ENCODE results near the gene SYCE3.

SYCE3 gene

DNA sequence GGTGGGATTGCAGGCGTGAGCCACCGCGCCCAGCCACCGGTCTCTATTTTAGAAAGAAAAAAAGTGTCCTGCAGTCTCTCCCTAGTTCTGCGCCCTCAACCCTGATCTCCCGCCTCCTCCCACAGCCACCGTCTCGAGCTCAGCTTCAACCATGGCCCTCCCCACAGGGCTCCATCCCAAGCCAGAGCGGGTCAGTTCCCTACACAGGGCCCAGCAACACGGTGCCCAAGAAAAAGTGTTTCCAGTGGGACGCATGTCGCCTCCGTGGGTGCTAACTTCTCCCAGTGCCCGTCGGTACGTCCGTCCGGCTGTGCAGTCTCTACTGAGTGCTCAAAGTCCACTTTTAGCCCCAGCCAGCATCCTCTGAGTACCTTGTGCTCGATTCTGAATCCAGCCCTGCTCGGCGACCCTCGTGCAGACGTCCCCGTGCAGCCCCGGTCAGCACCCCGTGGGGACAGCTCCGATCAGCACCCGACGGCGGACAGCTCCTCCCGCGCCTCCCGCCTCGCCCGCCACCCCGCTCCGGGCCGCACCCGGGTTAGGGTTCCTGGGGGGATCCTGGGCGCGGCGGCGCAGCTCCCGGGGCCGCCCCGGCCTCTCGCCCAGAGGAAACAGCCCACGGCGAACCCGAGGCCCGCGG, 37.2 kb upstream of the SYCE3 start:
- no peak for DNase-seq

DNA sequence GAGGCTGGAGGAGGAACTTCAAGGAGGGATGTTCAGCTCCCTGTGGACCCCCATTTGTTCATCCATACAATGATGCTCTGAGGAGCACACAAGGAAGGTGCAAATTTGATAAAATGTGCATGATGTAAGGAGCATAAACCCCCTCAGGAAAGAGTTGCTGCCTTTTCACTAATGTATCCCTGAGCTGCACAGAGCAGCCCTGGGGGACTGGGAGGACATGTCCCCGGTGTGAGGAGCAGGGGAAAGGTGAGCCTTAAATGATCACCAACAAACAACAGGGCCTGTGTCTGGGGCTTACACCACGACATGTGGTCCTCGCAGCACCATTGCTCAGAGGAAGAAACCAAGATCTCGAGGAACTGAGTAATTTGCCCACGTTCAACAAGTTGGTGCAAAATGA, 34.4 kb upstream of the SYCE3 start:
- no peak for DNase-seq

DNA sequence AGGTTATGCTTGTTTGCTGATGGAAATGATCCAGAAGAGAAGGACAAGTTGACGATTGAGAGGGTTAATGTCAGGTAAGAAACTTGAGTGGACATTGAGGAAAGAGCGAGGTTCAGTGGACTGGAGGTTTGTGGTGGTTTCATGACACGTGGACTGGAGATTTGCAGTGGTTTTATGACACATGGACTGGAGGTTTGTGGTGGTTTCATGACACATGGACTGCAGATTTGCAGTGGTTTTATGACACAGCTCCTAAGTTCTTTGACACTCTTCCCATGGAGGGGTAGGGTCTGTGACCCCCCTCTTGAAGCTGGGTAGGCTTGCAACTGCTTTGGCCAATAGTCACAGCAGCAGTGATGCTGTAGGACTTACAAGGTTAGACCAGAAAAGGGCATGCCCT, 32.5 kb upstream of the SYCE3 start:
- DNase-seq, result no peak

DNA sequence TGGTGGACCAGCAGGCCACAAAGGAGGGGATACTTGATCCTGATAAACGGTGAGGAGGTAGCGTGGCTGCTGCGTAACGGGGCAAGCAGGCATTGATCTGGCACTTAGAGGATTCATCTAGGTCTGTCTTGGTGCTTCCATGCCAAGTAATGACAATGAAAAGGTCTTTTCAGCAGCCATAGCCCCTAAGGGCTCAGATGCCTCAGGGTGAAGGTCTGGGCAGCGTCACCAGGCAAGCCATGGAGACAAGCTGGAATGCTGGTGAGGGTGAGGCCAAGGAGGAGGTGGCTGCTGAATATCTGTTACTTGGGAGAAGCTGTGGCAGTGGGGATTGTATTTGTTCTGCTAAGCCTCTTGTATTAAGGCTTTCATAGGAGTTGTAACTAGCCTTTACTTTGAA, 24.7 kb upstream of the SYCE3 start:
- DNase-seq, result no peak

DNA sequence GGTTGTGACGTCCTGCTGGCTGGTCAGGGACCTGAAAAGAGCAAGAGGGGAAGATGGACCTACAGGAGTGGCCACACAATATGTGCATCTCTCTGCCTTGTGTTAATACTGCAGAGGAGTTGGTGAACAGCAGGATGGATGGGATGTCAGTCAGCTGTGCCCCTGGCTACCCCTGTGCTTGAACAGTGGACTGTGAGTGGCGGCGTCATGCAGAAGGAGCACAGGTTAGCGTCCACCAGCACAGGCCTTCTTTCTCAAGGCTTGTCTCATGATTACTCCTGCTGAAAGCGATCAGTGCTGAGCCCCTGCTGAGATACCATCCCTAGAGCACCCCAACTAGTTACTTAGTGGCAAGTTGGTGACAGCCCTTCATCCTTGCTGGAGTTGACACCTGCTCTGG, 23.7 kb upstream of the SYCE3 start:
- no peak for DNase-seq

DNA sequence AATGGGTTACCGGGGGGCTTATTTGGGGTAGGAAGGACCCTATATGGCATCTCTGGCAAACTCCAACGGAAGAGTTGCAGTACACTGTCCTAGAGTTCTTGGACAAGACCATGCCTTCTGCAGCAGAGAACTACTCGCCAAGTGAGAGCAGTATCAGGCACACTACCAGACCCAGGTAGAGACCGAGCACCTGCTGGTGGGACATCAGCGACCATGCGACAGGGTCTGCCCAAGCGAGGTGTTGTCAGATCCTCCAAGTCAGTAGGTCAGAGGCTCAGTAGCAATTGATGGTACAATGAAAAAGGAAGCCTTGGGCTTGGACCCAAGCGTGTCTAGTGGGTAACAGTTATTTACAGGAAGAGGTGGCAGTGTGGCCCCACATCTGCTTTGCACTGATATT, 23.1 kb upstream of the SYCE3 start:
- no peak for DNase-seq

DNA sequence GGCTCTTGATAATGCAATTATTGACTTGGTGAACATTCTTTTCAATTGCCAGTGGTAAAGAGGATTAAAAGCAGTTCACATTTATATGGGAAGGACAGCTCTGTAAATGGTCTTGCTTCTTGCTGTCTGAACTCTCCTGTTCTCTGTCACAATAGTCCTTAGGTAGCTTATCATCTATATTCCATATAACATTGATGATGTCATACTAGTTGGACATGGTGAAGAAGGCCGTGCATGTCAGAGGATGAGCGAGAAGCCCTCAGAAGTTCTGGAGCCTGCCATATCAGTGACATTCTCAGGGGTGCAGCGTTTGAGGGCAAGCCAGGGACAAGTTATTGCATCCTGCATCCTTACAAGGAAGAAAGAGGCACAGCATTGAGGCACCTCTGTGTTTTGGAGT, 22.5 kb upstream of the SYCE3 start:
- no peak for DNase-seq

DNA sequence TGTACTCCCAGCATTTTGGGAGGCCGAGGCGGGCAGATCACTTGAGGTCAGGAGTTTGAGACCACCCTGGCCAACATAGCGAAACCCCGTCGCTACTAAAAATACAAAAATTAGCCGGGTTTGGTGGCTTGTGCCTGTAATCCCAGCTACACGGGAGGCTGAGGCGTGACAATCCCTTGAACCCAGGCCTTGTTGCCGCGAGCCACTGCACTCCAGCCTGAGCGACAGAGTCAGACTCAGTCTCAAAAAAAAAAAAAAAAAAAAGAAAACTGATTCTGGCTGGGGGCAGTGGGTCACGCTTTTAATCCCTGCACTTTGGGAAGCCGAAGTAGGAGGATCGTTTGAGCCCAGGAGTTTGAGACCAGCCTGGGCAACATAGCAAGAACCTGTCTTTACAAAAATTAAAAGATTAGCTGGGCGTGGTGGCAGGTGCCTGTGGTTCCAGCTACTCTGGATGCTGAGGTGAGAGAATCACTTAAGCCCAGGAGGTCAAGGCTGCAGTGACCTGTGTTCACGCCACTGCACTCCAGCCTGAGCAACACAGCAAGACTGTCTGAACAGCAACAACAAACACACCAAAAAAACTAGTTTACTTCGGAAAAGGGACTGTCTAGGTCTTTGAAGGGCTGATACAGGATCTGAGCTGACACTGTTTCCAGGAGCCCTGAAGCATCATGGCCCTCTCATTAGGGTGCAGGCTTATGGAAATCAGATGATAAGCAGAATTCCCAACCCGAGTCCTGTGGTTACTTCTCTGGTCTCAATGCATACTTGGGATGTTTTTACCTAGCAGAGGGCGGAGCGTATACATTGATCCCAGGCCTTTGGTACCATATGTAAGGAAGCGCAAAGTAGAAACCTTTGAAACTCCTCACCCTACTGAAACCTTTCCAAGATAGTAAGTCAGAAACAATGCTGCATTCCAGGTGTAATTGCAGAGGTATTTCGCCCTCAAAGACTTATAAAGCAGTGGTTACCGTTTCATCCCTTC, 21.7 kb upstream of the SYCE3 start:
- DNase-seq, result no peak

DNA sequence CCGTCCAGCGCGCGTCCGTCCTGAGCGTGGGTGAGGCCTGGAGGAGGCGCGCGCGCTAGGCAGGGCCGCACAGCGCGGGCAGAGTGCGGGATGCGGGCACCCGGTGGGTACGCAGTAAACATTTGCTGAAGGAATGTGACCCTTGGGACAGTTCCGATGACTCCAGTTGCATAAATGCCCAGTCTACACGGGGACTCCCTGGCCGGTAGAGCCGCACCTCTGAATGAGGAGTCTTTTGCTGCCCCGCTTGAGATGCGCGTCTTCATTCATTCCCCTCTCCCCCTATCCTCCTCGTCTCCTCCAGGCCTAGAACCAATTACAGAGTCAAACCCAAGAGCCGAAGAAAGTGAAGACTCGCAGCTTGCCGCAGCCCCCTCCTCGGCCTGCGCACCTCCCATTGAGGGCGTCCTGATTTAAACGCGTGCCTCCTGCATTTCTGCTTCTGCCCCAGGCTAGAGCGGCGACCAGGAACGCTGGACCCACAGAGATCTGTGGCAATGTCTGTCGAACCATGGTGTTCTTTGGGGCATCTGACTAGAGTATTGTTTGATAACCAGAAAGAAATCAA, 20.7 kb upstream of the SYCE3 start:
- no peak for DNase-seq

DNA sequence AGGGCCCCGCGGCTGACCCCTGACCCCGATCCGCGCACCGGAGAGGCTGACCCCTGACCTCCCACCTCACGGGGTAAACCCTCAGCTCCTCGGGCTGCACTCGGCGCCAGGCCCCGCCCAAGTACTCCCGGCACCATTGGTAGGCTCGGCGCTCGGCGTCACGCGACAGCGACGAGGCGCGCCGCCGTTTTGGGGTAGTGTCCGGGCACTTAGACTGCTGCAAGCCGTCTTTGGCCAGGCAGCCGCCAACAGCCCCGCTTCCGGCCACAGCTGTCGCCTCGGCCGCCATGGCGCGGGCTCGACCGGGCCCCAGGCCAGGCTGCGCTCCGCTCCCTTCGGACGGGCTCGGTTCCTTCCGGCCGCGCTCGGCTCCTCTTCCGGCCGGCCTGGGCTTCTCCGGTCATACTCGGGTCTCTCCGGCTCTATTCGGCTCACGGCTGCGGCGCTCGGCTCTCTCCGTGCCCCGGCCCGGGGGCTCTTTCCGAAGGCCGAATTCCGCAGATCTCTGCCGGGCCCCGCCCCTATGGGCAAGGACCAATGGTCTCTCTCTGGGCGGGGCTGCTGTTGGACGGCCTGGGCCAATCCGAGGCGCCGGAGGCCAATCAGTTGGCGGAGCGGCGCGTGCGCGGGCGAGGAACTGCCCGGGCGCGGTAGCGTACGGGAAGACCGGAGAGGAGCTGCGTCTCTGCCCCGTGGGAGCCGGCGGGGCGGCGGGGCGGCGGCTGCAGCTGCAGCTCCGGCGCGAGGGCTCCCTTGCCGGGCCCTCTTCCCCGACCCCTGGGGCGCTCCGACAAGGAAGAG, 20.0 kb upstream of the SYCE3 start, which contains the start of gene CHKB:
TSS of gene CHKB (minus strand) at position 357 of the 801 bp plus-strand sequence. CDS start at position 289, 68 bp downstream.
- DNase-seq, result peak; percentile 98

DNA sequence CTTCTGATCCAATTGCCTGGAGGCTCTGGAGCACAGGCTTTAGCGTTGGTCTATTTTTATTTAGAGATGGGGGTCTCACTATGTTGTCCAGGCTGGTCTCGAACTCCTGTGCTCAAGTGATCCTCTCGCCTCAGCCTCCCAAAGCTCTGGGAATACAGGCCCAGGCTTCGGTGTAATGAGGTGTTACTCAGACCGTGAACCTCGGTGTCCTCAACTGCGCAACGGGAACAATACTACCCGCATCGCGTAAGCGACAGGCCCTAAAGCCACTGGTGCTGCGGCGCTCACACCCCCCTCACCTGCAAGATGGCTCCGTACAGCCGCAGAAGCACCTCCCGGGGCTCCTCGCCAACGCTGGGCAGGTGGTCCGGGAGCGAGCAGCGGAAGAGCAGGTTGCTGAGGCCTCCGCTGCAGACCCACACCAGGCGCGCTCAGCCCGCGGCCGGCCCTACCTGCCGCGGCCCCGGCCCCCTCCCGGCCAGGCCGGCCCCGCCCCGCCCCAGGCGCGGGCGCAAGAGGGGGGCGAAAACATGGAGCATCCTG, 19.3 kb upstream of the SYCE3 start:
- DNase-seq, result no peak

DNA sequence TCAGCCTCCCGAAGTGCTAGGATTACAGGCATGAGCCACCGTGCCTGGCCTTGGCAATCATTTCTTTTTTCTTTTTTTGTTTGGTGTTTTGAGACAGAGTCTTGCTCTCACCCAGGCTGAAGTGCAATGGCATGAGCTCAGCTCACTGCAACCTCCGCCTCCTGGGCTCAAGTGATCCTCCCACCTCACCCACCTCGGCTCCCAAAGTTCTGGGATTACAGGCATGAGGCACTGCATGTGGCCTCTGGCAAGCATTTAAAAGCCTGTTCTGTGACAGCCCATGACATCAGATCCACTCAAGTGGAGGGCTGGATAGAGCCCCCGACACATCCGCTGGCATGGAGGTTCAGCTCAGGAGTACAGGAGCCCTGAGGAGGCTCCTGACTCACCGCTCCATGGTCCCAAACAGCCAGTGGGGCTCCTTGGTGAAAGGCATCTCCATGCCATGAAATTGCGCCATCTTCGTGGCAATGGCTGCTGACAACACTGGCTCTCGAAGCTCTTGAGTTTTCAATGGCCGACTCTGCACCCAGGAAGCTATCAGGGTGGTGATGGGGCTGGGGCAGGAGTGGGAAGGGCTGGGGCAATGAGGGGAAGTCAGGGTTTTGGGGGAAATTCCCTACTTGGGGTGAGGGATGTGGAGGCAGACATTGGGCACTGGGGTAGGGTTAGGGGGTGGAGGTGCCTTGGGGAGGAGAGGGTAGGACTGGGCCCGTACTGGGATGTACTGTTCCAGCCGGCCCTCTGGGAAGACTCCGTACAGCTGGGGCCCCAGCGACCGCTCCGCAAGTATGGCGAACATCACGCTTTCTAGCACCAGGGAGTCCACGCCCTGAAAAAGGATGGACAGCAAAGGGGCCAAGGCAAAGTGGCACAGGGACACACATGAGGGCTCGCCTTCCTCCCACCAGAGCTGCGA, 18.6 kb upstream of the SYCE3 start:
- no peak for DNase-seq

DNA sequence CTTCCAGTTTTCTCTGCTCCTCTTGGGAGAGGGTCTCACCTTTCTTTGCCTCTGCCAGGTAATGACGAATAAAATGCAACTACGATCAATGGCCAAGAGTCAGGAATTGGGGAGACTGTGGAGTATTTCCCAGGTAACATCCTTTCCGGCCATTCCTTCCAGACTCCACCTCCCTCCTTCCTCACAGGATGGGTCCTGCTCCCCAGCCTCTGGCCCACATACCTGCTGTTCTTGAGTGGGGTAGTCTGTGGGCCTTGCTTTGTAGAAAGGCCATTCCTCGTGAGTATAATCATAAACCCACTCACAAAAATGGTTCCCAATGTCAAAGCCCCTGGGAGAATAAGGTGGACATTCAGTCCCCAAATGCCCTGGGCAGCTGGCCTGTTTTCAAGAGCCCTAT, 17.0 kb upstream of the SYCE3 start:
- DNase-seq, result no peak

DNA sequence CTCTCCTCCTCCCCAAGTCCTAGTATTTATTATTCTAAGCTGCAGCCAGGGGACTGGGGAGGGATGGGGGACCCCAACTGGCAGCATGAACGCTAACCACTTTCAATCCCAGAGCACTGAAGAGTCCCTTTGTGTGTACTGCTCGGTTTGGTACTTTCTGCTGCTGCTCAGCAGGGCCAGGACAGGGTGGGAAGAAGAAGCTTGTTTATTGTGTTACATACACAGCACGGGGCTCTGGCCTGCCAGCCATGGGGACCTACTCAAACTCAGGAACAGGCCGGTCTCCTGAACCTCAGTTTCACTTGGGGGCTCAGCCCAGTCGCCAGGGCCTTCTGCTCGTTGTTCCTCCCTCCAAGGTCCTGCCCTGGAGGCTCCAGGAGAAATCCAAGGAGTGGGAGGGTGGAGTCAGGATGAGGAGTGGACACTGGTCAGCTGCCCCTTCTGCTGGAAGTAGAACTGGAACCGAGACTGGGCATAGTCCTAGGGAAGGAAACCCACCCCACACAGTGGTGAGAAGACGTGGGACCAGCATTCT, 16.1 kb upstream of the SYCE3 start:
- no peak for DNase-seq

DNA sequence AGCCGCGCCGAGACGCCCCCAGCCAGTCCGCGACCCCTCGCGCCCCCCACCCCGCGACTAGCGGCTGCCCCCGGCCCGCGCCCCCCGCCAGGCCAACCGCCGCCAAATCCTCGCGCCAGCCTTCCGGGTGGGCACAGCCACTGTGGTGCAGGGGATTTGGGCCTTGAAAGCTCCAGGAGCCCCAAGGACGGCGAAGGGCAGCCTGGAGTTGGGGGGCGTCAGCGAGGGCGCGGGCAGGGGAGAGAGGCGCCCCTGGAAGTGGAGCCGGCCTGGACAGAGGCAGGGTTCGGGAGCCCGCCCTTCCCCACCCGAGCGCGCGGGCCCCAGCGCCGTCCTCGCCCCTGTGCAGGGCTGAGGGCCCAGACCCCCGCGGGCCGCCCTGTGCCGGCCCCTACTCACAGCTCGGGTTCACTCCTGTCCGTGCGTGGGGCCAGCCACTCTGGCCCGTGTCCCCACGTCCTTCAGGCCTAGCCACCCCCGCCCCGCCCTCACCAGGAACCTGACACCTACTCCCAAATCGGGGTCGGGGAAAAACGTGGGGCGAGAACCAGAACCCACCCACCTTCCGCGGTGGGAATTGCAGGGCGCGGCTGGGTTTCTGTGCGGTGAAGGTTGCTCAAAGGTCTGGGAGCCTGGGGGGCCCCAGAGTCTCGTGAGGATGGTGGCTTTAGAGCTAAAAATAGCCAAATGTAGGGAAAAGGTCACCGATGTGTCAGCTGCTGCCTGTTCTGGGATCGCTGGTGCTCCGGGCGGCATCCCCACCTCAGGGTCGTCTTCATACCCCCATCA, 15.5 kb upstream of the SYCE3 start, which contains the start of gene CPT1B:
TSS of gene CPT1B (minus strand) at position 441 of the 789 bp plus-strand sequence. CDS start 512 bp downstream, outside the sequence.
- DNase-seq, result no peak

DNA sequence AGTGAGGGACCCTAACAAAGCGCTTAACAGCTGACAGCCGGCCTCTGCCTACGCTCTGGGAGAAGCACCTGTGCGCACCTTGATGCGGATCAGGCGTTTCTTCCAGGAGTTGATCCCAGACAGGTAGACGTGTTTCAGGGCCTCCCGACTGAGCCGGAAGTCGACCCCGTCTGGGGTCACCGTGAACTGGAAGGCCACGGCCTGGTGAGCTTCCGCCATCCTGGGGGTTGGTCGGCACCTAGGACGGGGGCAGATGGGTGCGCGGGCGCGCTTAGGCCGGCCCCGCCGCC, 14.9 kb upstream of the SYCE3 start:
- DNase-seq, result no peak

DNA sequence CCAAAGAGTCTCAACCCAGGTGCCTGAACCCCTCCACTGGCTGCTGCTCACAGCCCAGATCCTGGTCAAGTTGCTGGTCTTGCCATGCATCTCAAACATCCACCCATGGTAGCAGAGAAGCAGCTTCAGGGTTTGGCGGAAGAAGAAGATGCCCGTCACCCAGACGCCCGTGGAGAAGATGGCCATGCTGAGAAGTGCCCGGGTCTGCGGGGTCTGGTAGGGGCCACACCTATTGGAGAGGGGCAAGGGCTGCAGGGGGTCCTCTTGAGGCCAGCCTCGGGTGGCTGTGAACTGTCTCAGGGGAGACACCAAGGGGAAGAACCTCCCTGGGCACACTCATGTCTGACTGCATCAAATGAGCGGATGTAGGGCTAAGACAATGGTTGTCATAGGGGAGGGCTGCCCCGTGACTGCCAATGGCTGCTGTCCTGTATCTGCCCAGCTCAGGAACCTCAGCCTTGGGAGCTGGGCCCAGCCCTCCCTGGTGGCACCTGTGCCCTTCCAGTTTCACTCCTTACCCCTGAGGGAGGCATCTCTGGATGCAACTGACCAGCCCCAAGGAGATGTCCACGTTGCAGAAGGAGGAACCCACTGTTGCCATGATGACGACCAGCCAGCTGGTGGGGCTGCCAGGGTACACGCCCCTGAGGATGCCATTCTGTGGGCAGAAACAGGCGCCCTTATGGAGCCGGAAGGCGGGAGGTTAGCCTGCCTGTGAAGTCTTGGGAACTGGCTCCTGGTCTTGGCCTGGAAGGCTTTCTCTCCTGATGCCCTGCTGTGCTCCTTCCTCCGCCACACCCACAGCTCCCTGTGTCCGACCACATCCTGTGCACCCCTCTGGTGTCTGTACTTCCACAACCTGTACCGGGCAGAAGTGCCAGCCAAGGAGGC, 14.3 kb upstream of the SYCE3 start:
- DNase-seq, result no peak

DNA sequence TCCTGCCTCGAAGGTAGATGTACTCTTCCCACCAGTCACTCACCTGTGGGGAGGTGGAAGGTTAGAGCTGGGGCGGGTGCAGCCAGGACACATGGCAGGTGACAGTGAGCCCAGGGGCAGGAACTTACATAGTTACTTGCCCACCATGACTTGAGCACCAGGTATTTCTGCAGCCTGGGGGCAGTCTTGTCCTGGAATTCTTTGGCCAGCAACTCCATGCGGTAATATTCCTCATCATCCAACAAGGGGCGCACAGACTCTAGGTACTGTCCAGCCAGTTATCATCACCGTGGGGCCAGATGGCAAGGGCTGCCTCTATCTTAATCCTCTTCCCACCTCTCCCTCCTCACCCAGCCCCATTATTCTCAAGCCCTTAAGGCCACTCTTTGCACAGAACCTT, 13.4 kb upstream of the SYCE3 start:
- no peak for DNase-seq

DNA sequence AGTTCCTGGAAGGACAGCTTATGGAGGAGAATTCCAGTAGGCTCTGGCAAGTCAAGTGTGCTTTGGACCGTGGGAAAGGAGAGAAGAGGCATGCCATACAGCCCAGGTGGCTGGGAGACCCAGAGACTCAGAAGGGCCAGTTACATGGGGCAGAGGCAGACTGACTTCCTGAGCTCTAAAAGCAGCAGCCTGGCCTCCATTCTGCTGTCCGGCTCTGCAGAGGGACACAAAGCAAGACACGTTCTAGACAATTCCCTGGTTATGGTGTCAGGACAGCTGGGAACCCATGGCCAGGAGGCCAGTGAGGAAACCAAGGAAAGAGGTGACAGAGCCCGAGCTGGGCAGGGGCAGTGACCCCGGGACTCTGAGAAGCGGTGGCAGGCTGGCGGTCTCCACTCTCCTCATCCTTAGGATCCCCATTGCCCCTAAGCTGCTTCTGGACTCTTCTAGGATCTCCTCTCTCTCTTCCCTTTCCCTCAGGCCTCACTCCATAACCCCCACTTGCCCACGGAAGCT, 12.8 kb upstream of the SYCE3 start:
- DNase-seq, result no peak

Data from NCI-H1105 (cell line).